HG03439 (cell line): ENCODE data around the gene LRRTM4.

ENCODE experiments used
- ATAC-seq: cut with Tn5 transposase; IDR thresholded peaks from one replicate; pipeline ENCODE4 v1.9.1; 2021; ENCODE audit warnings: mild to moderate bottlenecking, moderate library complexity; ENCODE audit not compliant: unreplicated experiment

The LRRTM4 gene

DNA sequence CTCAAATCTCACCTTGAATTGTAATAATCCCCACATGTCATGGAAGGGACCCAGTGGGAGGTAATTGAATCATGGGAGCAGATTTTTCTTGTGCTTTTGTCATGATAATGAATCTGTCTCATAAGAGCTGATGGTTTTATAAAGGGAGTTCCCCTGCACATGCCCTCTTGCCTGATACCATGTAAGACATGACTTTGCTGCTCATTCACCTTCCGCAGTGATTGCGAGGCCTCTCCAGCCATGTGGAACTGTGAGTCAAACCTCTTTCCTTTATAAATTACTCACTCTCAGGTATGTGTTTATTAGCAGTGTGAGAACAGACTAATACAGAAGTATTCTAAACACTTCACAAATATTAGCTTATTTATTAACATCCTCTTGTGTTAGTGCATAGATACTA is 516.7 kb downstream of the LRRTM4 start:
- ATAC-seq = no peak

DNA sequence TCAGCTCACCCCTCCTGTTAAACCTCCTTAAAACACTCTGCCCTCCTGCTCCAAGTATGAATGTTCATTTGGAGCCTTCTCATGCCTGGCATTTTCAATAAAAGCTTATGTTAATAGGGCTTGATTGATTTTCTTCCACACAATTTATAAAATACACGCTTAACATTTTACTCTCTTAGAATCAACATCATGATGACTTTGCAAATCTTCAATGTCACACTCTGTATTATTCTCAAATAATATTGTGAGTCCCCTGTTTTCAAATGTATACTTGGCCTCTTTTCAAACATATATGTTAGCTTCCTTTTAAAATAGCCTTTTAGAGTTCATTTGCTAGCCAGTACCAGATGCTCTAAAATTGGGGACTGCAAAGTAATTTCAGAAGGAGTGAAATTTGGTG is 520.3 kb downstream of the LRRTM4 start:
- no peak for ATAC-seq

DNA sequence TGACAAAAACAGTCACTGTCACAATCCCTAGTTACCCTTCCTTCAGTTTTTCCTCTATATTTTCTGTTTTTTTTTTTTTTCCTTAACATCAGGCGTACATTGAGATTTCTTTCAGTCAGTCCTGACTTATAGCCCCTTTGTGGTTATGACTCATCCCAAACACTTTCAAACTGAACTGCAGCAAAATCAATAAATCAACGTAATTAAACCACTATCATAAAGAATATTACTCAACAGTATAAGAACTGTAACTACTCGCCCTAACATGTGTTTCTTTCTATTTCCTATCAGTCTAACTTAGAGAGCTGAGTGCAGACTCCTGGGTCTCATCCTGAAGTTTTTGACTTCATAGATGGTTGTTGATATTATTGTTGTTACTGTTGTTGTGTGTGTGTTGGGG is 523.5 kb downstream of the LRRTM4 start:
- ATAC-seq = no peak

DNA sequence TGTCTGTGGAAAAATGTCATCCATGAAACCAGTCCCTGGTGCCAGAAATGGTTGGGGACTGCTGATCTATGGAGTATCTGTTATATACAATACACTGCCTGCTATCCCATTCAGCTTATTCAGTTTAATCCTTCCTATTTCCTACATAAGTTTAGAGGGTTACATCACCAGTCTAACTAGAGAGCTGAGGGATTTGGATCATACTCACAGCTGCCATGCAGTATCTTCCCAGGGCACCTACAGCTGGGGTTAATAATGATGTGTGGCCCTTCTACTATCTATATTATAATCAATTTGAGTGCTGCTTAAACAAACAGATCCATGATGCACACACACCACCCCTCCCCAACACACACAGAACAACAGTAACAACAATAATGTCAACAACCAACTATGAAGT is 524.0 kb downstream of the LRRTM4 start:
- ATAC-seq = no peak

DNA sequence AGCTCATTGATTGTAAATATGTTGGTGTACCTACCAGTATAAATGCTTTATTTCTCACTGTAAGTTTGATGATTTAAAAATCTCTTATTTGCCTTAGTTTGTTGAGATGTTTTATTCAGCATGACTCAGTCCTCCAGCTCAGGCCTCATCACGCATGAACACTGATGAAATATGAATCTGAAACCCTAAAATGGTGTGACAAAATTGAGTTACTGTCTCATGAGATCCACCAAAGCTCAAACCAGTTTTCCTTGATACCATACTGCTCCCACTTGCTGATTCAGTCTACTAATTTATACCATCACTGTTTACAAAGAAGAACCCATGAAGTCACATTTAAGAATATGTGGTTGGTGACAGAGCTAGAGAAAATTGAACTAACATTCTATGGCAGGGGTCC is 524.9 kb downstream of the LRRTM4 start:
- no peak for ATAC-seq

DNA sequence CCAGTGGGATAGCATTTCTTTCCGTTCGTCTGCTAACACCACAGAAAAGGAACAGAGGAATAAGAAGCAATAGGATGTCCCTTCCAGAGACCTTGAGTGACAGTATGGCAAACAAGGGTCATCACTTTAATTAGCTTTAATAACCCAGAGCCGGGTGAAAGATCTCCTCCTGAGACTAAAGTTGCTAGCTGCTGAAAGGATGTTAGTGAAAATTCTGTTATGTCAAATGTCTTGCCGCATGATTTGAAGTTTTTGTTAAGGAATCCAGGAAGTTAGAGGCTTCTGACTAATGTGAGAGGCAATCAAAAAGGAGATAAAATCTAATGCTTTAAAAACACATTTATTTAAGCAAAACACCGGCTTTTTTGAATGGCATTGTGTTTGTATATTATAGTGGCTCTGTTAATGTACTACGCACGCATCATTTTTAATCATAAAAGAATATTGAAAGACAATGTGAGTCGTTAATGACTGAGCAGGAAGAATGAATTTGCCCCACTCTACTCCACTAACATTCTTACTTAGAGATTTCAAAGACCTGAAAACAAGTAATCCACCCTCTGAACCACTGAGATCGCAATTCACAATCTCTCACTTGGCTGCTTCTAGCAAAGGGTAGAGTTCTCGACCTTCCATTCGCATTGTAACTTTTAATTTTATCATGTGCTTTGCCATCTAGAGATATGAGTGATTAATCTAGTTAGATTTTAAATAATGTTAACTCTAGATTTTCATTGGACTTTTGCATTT is 536.6 kb downstream of the LRRTM4 start:
- ATAC-seq = no peak

DNA sequence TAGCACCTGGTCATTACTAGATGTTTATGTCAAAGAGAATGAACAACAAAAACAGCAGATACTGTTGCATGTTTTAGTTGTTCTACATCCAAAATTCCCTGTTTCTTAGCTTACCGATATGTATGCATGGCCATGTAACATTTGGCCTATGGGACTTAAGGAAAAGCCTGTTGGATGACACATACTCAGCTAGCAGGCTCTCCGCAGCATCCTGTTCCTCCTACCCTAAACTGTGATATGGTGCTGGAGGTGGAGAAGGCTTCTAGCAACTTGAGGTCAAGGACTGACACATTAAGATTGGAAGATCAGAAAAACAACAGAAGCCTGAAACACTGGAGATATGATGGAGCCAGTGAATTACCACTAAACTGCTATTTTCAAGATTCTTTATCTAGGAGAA is 537.8 kb downstream of the LRRTM4 start:
- ATAC-seq = no peak

DNA sequence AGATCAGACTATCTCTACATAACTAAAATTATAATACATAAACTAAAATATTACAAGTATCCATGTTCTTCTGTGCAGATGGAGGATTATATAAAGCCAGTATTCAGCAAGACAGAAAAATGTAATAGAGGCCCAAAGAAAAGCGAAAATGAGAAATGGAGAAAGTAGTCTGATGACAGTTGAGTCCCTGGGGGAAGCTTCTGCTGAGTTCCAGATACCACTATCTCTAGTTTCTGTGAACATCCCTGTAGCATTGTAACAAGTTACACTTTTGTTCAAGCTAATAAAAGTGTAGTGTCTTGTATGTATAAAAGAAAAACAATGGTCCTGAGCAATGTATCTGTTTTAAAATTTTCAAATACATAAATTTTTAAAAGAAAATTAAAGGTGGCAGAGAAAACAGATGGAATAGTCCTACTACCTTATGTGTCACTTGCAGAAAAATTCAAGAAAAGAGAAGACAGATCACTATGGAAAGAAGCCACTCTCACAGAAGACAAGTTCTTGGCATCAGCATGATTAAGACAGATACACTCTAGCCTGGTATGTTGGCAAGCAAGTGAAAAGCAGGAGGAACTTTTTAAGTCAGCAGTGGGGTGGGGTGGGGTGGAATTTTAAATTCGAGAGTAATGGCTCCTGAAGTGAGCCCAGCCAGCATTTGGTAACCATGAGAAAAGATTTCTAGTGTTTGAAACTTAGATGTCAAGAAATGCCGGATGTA is 541.9 kb downstream of the LRRTM4 start:
- no peak for ATAC-seq

DNA sequence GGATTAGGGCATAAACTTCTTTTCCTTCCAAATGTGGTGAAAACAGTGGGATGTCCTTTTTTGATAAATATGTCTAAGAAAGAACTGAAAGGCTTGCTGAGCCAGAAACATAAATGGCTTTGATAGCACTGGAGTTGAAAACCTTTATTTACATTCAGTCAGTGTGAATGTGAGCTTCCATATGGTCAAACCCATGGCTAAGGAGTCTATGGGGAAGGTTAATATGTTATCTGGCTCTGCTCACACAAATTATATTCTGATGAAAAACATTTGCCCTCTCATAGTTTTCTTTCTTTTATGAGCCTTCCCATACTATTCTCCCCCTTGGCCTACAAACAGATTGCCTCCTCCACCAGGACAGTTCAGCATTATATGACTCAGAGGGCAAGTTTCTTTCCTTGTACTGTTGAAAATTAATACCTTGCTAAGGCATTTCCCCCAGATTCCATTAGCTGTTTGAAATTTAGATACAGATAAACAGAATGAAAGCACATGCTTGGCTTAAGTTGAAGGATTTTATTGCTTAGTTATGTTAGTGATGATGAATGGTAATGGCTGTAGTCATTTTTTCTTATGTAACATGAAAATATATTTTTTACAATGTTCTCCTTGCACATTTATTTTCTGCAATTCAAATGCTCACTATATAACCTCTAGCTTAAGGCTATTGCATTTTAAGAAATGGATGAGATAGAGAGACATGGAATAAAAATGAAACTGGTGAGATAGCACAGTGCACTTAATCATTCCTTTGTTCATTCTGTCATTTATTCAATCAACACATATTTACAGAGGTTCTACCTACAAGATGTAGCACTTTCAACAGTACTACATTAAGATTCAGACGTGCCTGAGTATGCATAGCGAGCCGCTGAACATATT is 544.1 kb downstream of the LRRTM4 start:
- ATAC-seq = no peak

DNA sequence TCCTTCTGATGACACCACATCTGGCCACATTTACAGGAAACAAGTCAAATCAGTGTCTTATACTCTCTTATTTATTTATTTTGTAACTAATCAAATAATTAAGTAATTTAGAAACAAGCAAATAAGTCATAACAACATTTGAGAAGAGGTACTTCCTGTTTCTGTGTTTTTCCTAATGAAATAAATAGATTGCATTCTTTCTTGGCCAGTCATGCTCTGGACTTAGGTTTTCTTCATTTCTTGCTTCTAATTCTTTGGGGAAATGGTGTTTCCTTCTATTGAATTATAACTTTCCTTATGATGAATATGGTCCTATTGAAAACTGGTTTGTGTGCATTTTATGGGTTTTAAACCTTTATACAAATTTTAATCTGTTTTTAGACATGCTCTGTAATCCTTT is 546.4 kb downstream of the LRRTM4 start:
- ATAC-seq = no peak

DNA sequence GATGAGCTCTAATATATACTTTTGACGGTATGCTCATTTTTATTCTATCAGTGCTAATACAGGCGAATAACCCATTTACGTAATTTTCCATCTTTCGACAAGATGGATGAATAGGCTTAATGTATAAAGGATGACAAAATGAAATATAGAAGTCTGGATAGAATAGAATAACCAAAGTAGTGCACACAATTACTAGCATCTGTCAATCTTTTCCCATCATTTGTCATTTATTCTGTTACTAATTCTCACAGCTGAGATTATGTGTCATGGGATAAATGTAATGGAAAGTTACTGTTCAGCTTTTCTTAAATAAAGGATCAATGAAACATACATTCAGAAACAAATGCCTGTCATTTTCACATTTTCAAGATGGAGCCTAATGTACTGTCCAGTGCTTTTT is 548.6 kb downstream of the LRRTM4 start:
- ATAC-seq = no peak

DNA sequence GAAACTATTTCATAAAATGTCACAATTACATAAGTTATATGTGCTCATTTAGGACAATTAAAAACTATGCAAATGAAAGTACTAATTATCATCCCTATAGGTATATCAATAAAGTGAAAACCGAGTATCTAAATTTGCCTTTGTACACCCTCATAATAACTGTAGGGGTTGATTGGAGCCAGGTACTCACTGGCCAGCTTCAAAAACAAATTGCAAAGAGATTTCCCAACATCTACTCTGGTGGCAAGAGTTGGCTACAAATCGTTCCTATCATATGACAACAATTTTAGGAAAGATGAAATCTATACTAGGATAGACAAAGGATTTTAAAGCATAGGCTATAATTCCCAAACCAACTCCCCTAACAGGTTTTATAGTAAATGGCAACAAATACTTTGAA is 556.4 kb downstream of the LRRTM4 start:
- no peak for ATAC-seq

DNA sequence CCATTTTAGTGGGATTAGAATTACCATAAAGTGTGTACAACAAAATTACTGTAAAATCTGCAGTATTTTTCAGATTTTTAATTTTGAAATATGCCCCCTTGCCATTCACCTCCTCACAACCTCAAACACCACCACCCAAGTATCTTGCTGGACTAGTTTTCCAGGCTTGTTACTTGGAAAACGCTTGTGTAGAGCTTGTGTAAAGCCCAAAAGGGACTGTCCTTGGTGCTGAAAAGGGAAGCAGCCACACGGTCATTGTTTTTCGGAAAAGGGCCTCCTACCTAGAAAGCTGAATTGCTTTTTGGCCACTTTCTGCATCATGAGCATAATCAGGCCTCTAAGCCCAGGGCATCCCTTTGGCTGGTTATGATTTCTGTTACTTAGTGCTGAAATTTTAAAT is 563.4 kb downstream of the LRRTM4 start:
- ATAC-seq = no peak

DNA sequence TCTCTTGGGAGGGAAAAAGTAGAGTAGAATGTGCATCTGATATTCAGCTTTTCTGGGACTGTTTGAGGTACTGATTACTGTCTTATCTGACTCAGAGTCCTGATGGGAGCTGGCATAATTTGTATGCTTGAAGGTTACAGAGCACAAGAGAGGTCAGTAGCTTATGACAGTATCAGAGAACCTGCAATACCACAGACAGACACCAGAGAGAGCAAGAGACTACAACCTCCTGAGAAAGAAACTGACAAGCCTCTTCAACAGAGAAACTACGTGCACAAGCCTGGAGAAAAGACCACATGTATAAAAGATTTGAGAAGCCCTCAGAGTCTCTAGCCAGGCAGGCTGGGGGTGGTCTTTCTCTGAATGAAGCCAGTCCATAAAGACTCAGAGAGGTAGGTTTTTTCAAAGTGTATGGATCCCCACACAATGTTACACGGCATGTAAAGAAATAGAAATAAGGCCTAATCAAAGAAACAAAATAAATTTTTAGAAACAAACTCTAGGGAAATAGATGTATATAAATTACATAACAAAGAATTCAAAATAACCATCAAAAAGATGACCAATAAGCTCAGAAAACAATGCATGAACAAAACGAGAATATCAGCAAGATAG is 568.3 kb downstream of the LRRTM4 start:
- ATAC-seq = peak; percentile 76

DNA sequence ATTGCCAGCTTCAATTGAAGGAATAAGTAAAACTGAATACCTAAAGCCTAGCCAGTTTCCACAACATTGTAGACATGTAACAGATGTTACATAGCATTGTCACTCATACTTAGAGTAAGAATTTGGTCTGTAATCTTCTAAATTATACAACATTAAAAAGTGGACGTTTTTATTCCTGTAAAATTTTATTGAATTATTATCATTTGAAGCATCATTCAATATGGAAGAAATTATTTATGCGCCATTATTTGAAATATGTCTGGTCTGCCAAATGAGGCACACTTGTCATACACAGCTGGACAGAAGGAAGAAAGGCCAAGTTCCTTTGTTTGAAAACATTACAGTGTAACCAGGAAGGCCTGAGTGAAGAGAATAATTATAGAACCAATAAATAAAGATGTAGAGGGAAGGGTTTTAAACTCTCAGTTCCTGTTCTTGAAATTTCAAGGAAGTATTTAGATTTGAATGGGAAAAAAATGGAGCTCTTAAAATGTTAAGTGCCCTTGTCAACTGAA is 575.5 kb downstream of the LRRTM4 start:
- no peak for ATAC-seq

DNA sequence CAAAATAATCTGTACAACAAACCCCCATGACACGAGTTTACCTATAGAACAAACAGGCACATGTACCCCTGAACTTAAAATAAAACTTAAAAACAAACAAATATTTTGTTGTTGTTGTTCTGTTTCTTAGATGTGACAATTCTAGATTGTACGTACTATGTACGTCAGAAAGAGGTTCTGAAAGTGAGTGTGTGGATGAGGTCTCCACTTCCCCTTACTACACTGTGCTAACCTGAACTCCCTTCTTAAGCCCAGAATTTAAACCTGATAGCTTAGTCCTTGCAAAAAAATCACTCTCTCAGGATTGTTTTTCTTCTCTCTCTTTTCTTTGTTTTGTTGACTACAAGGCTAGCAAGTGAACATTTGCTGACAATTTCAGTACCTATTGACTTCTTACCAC is 581.6 kb downstream of the LRRTM4 start:
- ATAC-seq = no peak

DNA sequence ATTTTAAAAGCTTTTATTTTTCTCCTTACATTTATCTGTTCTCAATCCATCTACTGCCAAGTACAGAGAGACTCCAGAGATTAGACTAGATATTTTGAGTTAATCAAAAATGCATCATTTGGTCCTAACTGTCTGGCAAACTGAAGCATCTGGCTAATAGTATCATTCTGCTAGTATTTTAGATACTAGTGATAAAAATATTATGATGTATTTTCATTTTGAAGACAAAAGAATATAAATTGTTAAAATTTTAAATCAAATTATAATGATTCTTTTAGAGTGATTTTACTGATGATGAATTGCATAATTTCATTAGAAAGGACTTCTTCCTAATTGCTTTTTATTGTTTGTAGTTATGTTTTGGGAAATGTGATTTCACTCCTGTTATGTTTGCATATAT is 584.0 kb downstream of the LRRTM4 start:
- no peak for ATAC-seq

DNA sequence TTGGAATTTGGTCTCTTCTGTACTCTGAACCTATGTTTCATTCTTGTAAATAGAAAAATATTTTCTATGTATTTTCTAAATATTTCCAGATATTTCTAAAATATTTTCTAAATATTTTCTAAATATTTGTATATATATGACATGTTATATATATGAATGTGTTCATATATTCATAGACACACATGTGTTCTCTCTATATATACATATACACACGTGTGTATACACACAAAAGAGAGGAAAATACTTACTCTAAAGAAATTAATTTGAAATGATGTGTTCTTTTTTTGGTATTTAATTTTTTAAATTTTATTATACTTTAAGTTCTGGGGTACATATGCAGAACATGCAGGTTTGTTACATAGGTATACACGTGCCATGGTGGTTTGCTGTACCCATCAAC is 589.6 kb downstream of the LRRTM4 start:
- ATAC-seq = no peak

DNA sequence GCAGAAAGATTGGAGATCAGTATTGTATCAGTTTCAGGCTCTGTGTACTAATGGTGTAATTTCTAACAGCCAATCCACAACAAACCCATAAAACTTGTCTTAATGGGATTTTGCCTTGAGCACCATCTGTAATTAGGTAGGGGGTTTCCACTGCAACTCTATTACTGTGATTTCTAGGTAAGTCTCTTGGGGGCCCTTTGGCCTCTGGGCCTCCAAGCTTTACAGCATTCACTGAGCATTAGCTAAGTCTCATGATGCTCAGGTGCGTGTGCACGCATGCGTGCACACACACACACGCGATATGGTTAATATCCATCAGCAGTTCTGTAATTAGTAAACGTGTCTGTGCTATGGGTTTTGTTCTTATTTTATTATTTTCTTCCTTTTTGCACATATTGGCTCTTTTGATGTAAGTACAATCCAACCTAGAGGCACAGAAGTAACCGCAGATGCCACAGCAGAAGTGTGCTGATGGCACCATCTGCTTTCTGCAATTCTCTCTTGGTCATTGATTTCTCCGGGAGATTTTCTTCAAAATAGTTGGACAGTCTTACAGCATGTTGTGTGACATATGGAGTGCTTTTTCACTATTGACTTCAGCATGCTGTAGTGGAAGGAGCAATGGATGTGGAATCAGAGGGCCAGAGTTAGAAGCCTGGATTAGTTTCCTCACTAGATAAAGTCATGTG is 592.0 kb downstream of the LRRTM4 start:
- ATAC-seq = no peak

DNA sequence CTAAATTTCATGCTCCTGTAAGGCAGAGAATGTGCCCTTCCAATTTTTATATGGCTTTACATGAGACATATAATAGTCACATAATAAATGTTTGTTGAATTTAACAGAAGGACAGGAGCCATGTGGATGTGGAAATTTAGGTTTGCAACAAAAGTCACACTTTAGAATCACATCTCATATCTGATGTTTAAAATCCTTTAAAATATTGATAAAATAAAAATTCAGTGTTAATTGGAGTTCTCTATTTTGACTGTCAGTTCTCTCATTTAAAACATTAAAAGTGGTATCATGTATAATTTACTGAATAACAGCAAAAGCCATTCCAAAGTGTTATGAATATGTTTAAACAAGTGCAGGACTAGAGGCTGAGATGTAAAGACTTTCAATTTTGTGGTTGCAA is 594.1 kb downstream of the LRRTM4 start:
- no peak for ATAC-seq
